Adrenal gland (tissue), 5 donors: Measurements from ENCODE around the gene LRRC56.

Experiments
- POLR2A ChIP-seq, 2 donors: fragments of 450-650 bp; IDR thresholded peaks; one replicate each; pipeline ENCODE4 v1.6.1; 2017; ENCODE audit warnings: antibody characterized with exemption in 2 of 2, mild to moderate bottlenecking in 2 of 2, moderate library complexity in 1 of 2
- TF ChIP-seq, protein P1 (sequence below), 6 experiments: fragments of 450-650 bp in 4 of 6; fragments of 200-600 bp in 2 of 6; sonication (generic) in 1 of 6; IDR thresholded peaks; 1 replicate in 5 of 6; 2 replicates in 1 of 6; pipeline versions ENCODE4 v1.5.1 to v1.8.0; 2016 to 2021; ENCODE audit warnings: antibody characterized with exemption in 6 of 6, mild to moderate bottlenecking in 2 of 6, moderate library complexity in 1 of 6
- donor health status: DM: no; HTN: no; CAD: no.

DNA sequence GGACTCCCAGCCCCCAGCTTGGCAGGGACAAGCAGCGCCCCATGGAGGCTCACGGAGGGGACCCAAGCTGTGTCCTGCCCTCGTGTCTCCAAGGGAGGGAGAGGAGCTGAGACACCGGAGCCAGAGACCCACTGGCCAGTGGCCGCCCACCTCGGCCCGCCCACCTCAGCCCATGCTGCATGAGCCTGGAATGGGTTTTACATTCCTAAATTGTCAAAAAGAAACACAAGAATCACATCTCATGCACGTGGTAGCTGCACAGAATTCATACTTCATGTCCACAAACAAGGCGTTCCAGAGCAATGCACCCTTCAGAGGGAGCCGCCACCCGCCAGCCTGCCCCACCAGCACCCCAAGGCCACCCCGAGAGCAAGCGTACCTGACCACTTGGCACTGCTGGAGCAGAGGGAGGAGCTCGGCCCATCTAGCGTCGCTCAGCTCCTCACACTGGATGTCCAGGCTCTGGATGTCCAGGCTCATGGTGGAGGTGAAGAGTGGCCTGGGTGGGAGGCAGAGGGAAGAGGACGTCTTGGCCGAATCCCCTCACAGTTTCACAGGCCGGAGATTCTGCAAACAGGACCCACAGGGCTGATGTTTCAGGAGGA is 35.5 kb upstream of the LRRC56 start:
- TF ChIP-seq, protein P1, sequence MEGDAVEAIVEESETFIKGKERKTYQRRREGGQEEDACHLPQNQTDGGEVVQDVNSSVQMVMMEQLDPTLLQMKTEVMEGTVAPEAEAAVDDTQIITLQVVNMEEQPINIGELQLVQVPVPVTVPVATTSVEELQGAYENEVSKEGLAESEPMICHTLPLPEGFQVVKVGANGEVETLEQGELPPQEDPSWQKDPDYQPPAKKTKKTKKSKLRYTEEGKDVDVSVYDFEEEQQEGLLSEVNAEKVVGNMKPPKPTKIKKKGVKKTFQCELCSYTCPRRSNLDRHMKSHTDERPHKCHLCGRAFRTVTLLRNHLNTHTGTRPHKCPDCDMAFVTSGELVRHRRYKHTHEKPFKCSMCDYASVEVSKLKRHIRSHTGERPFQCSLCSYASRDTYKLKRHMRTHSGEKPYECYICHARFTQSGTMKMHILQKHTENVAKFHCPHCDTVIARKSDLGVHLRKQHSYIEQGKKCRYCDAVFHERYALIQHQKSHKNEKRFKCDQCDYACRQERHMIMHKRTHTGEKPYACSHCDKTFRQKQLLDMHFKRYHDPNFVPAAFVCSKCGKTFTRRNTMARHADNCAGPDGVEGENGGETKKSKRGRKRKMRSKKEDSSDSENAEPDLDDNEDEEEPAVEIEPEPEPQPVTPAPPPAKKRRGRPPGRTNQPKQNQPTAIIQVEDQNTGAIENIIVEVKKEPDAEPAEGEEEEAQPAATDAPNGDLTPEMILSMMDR (IDR thresholded peaks at IDR 0.05) = no peak
- TF ChIP-seq POLR2A (IDR thresholded peaks at IDR 0.05) = no peak
